Measurements from ENCODE around the gene PEX3.
A peak's percentile ranks its signal among the peaks of the same experiment; 100 is the strongest.
"Not testable (repeated sequence)": the region's sequence is repeated elsewhere in the genome, so short reads cannot be mapped to it uniquely, and the experiment has no call there.

Gene PEX3

DNA sequence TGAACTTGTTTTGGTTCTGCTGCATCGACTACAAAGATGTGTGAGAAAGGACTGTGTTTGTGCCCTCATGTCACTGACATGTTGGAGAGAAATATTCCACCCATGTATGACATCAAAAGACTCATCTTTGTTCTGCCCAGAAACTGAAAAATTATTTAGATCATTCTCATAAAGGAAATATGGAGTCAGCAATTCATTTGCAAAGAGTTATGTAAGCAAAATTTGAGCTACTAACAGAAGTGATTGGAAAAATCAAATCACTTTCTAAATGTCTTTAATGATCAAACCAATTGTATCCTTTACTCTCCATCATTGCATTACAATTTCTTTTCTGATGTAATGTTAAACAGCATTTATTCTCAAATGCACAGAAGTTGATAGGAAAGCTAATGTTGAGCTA lies 19.4 kb upstream of the PEX3 start:
- H3K27ac Mint-ChIP-seq: peak overlapping the region; percentile 20
- no peaks in the 10 kb centered on the region for H3K9me3 Mint-ChIP-seq

DNA sequence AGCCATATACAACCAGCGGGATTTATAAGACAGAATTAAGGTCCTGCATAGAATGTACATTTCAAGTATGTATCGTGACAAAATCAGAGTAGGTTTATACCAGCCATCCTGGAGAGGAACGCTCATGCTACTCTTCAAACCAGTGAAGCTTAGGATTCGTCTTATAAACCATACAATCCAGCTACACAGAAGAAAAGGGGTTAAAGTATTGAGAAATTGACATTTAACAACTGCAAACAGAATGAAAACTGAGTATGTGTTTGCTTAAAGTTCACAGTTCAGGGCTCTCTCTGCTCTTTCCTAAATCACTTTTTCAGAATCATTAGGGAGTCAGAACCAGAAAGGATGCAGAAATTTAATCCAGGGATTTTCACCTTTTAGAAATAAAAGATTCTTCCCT lies 18.0 kb upstream of the PEX3 start:
- Mint-ChIP-seq H3K4me1 (peaks cover 6% of the 10 kb centered on the region), H3K27ac (no peak overlapping the region), H3K4me3 (no peak overlapping the region), H3K36me3 (peaks cover 14% of the 10 kb centered on the region), H3K9me3 (no peaks in the 10 kb centered on the region), H3K27me3 (no peaks in the 10 kb centered on the region)

More for the DNA sequence above, 19.4 kb upstream of the PEX3 start:
- Mint-ChIP-seq H3K36me3 (peaks cover 11% of the 10 kb centered on the region), H3K27me3 (no peaks in the 10 kb centered on the region), H3K4me3 (no peak overlapping the region), H3K4me1 (peaks cover 6% of the 10 kb centered on the region)

DNA sequence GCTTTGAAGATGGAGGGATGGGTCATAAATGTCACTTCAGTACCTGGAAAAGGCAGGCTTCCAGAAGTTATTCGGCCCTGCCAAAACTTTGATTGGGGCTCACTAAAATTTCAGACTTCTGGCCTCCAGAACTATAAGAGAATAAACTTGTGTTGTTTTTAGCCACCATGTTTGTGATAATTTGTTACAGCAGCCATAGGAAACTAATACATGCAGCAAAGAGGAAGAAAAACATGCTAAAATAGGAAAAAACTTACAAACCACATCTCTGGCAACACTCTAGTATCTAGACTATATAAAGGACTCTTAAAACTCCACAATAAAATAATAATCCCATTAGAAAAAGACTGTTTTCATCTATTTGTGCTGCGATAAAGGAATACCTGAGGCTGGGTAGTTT lies 9.6 kb upstream of the PEX3 start:
- no peaks in the 10 kb centered on the region for H3K27me3 Mint-ChIP-seq
- no peak overlapping the region for H3K4me3 Mint-ChIP-seq
- peaks cover 4% of the 10 kb centered on the region for H3K9me3 Mint-ChIP-seq
- H3K4me1 Mint-ChIP-seq: peaks cover 28% of the 10 kb centered on the region
- H3K36me3 Mint-ChIP-seq: peaks cover 32% of the 10 kb centered on the region
- H3K27ac Mint-ChIP-seq: no peak overlapping the region

DNA sequence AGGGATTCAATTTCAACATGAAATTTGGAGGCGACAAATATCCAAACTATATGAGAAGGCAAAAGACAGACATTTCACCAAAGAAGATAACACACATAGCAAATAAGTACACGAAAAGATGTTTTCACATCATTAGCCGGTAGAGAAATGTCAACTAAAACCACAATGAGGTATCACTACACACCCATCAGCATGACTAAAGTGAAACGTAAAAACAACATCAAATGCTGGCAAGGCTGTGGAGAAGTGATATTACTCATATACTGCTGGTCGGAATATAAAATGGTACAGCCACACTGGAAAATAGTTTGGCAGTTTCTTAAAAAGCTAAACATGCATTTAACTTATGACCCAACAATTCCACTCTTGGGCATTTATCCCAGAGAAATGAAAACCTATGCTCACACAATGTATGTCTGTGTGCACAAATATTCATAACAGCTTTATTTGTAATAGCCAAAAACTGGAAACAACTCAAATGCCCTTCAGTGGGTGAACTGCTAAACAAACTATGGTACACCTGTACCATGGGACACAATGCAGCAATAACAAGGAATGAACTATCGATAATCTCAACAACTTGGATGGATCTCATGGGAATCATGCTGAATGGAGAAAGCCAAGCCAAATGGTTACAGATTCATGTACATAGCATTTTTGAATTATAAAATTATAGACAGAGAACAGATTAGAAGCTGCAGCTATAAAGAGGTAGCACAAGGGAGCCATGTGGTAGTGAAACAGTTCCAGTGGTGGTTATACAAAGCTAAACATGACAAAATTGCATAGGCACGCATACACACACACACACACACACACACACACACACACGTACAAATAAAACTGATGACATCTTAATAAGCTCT lies 8.7 kb upstream of the PEX3 start:
- Mint-ChIP-seq H3K27me3 (no peaks in the 10 kb centered on the region), H3K9me3 (peaks cover 4% of the 10 kb centered on the region), H3K36me3 (peaks cover 28% of the 10 kb centered on the region), H3K27ac (peak overlapping the region; percentile 82), H3K4me3 (peak overlapping the region; percentile 28), H3K4me1 (peaks cover 34% of the 10 kb centered on the region)

DNA sequence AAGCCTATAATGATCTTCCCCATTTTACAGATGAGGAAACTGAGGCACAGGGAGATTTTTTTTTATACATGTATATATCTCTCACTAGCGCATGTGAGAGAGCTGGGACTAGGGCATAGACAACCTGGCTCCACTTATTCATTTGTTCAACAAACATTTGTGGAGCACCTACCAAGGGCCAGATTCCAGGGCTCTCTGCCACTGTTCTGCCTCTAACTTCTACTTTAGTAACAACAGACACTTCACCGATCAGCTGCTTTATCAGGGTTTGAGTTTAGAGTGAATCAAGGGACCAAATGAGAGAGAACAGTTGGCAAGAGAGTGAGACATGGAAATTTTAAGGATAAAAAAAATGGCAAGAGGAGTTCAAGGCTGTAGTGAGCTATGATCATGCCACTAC lies 7.5 kb upstream of the PEX3 start:
- H3K27ac Mint-ChIP-seq: no peak overlapping the region
- peaks cover 4% of the 10 kb centered on the region for H3K9me3 Mint-ChIP-seq
- peaks cover 26% of the 10 kb centered on the region for H3K36me3 Mint-ChIP-seq
- H3K27me3 Mint-ChIP-seq: no peaks in the 10 kb centered on the region
- H3K4me1 Mint-ChIP-seq: peaks cover 38% of the 10 kb centered on the region
- H3K4me3 Mint-ChIP-seq: no peak overlapping the region

- Mint-ChIP-seq H3K36me3 (peaks cover 11% of the 10 kb centered on the region), H3K4me1 (peaks cover 41% of the 10 kb centered on the region), H3K4me3 (peak overlapping the region; percentile 52)
- not testable (repeated sequence) for H3K27ac Mint-ChIP-seq, H3K9me3 Mint-ChIP-seq, H3K27me3 Mint-ChIP-seq
These were observed 2.7 kb upstream of the PEX3 start for GRCh38 chr6:143447865-143448264.

- Mint-ChIP-seq H3K4me1 (peaks cover 45% of the 10 kb centered on the region), H3K27ac (peak overlapping the region; percentile 23), H3K9me3 (no peaks in the 10 kb centered on the region), H3K4me3 (peak overlapping the region; percentile 99), H3K36me3 (peaks cover 4% of the 10 kb centered on the region), H3K27me3 (no peaks in the 10 kb centered on the region)
These were observed 1.4 kb upstream of the PEX3 start for GRCh38 chr6:143449082-143449713.

DNA sequence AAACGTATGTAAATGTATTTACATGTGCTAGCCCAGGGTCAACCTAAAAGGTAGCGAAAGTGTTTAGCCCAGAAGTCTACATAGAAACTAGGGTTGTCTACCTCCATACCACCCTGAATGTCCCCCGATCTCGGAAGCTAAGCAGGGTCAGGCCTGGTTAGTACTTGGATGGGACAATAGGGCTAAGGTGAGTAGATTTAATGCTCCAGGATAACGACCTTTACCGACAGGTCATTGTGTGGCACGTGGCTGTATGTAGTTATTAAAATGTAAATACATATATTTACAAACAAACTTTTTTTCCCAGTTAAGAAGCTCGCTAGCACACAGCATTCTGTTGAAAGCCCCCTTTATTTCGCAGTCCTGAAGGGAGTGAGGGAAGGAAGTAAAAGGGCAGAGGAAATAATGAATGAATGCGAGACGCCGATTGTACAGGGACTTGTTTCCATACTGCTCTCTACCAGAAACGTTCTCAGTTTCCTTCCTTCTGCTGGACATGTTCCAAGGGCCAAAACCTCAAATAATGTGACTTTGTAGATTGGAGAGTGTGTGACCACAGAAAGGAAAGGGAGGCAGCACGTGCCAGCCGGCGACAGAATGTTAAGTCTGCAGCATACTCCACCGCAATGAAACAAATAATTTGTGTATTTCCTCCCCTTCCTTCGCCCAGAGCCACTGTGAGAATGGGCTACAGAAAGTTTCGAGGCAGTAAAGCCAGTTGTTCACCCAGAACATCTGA lies 722 bp upstream of the PEX3 start:
- Mint-ChIP-seq H3K4me1 (peaks cover 51% of the 10 kb centered on the region), H3K4me3 (peak overlapping the region; percentile 99), H3K27me3 (no peaks in the 10 kb centered on the region), H3K9me3 (no peaks in the 10 kb centered on the region), H3K27ac (peak overlapping the region; percentile 99), H3K36me3 (peaks cover 3% of the 10 kb centered on the region)

- Mint-ChIP-seq H3K27me3 (no peaks in the 10 kb centered on the region), H3K9me3 (no peaks in the 10 kb centered on the region)
These were observed 926 bp downstream of the PEX3 start for GRCh38 chr6:143451531-143451930.

DNA sequence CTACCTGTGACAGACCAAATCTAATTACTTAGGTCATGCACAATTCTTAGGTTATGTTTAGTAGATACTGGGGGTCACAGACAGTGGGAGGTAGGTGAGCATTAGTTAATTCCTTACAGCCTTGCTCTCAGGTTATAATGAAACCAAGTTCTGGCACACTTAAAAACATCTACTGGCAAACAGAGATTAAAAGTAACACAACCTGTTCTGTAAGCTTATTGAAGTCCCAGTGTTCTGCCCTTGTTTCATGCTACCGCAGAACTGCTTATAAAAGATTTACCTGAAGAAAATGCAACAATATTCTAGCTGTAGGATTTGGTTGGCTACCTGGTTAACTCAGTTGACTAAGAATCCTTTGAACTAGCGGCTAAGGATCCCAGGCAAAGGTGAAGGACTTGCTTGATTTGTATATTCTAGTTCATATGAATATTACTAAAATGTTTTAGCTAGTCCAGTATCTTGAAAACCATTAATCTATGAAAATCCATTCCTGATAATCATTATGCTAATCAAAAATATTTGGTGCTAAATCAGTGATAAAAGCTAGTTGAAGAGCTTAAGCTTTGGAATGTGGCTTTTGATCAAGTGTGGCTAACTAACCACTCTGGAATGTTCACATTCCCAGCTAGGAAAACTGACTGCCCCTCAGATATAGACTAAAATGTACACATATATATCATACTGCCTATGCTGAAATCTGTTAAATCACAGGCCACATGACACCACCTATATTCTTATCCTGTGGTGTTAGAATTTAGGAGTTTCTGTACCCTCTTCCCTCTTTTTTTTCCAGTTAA lies 7.2 kb downstream of the PEX3 start:
- Mint-ChIP-seq H3K4me1 (peaks cover 38% of the 10 kb centered on the region), H3K4me3 (no peak overlapping the region), H3K36me3 (peaks cover 15% of the 10 kb centered on the region), H3K27ac (peak overlapping the region; percentile 41), H3K9me3 (no peaks in the 10 kb centered on the region), H3K27me3 (no peaks in the 10 kb centered on the region)

More at GRCh38 chr6:143451531-143451930, 926 bp downstream of the PEX3 start:
- H3K4me1 Mint-ChIP-seq: peaks cover 57% of the 10 kb centered on the region
- peak overlapping the region; percentile 99 for H3K27ac Mint-ChIP-seq
- H3K4me3 Mint-ChIP-seq: peak overlapping the region; percentile 99
- H3K36me3 Mint-ChIP-seq: peaks cover 3% of the 10 kb centered on the region

DNA sequence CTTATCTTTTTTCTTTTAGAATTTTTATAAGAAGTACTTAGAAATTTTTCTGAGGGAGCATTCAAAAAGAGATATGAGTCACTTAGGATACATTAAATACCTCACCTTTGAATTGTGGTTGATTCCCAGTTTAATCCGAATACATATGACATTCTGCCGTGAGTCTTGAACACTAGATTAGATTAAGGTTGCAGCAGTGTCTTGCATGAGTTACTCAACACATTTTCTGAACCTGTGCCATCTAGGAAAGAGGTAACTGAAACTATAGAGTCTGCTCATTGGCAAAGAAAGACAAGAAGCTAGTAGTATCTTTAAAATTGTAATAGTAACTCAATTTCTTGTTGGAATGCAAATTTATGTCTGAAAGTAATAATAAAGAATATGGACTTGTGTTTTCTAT lies 14.9 kb downstream of the PEX3 start:
- H3K9me3 Mint-ChIP-seq: no peaks in the 10 kb centered on the region
- H3K4me3 Mint-ChIP-seq: no peak overlapping the region

DNA sequence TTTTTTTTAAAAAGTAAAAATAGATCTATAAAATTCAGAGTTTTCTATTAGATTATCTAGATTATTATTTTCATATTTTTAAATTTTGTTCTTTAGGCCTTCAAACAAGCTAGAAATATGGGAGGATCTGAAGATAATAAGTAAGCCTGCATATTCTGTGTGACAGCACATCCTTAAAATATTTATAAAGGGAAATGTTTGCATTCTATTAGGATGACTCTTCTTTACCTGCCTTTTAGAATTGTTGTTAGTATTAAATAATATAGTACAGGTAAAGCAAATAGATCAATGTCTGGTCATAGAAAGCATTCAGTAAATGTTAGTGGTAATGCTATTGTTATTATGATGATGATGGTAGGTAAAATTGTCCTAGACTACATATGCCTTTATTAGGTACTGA lies 17.4 kb downstream of the PEX3 start:
- H3K27ac Mint-ChIP-seq: no peak overlapping the region
- H3K27me3 Mint-ChIP-seq: no peaks in the 10 kb centered on the region
- H3K36me3 Mint-ChIP-seq: peaks cover 40% of the 10 kb centered on the region
- H3K4me3 Mint-ChIP-seq: no peak overlapping the region
- H3K4me1 Mint-ChIP-seq: peaks cover 11% of the 10 kb centered on the region
- H3K9me3 Mint-ChIP-seq: no peaks in the 10 kb centered on the region

More for the DNA sequence above, 14.9 kb downstream of the PEX3 start:
- H3K36me3 Mint-ChIP-seq: peaks cover 35% of the 10 kb centered on the region
- no peaks in the 10 kb centered on the region for H3K27me3 Mint-ChIP-seq
- no peak overlapping the region for H3K27ac Mint-ChIP-seq
- peaks cover 11% of the 10 kb centered on the region for H3K4me1 Mint-ChIP-seq

GRCh38 chr6:143468823-143469222 lies 18.2 kb downstream of the PEX3 start:
- not testable (repeated sequence) for H3K4me3 Mint-ChIP-seq, H3K9me3 Mint-ChIP-seq, H3K27ac Mint-ChIP-seq, H3K27me3 Mint-ChIP-seq, H3K4me1 Mint-ChIP-seq
- peaks cover 44% of the 10 kb centered on the region for H3K36me3 Mint-ChIP-seq

- H3K4me3 Mint-ChIP-seq: no peak overlapping the region
- H3K27ac Mint-ChIP-seq: no peak overlapping the region
- H3K27me3 Mint-ChIP-seq: no peaks in the 10 kb centered on the region
- peaks cover 5% of the 10 kb centered on the region for H3K4me1 Mint-ChIP-seq
- H3K9me3 Mint-ChIP-seq: no peaks in the 10 kb centered on the region
- peaks cover 54% of the 10 kb centered on the region for H3K36me3 Mint-ChIP-seq
These were observed 21.2 kb downstream of the PEX3 start for GRCh38 chr6:143471822-143472221.

GRCh38 chr6:143476545-143476944 lies 25.9 kb downstream of the PEX3 start:
- H3K4me1 Mint-ChIP-seq: no peaks in the 10 kb centered on the region
- H3K27me3 Mint-ChIP-seq: no peaks in the 10 kb centered on the region
- peaks cover 44% of the 10 kb centered on the region for H3K36me3 Mint-ChIP-seq
- H3K9me3 Mint-ChIP-seq: no peaks in the 10 kb centered on the region
- H3K27ac Mint-ChIP-seq: no peak overlapping the region
- no peak overlapping the region for H3K4me3 Mint-ChIP-seq
